K562 (cell line): ENCODE data around the gene RUNX3. TPM values are rescaled to one million over a fixed set of nuclear protein-coding genes. Genes with fewer than 3 reads are reported as not detected.
A peak's percentile ranks its signal among the peaks of the same experiment; 100 is the strongest.

ENCODE experiments used
- ATAC-seq: fragments of 200-7000 bp; cut with Tn5 transposase; 3 replicates; pipeline ENCODE4 v1.9.1; 2020; ENCODE audit warnings: moderate library complexity
- BruUV-seq: library from RNA; stranded (reverse); fragments of 400-500 nt; replicated peaks from 2 replicates; lab custom pipeline; 2021; lab: Mats Ljungman, UMichigan
- CTCF ChIA-PET: fragments of 300-600 bp; formaldehyde crosslinking; extraction: SDS; loops from one replicate; lab custom pipeline; 2021; ENCODE audit warnings: low intra/inter-chr PET ratio; lab: Yijun Ruan, JAX
- POLR2A ChIA-PET: fragments of 300-600, 350-650 bp; sonication (Branson Sonifier 250); formaldehyde crosslinking; extraction: SDS; loops from one replicate; lab custom pipeline; 2021; ENCODE audit warnings: antibody characterized with exemption, inconsistent platforms; lab: Yijun Ruan, JAX
- DNase-seq, 4 experiments: peaks; one replicate each; pipeline versions ENCODE4 v3.0.0 to v3.0.0-alpha.2; 2011 to 2018; ENCODE audit warnings: low spot score in 3 of 4, mixed read lengths in 3 of 4; ENCODE audit errors: extremely low read depth in 1 of 4
- FAIRE-seq: peaks from 2 replicates; lab custom pipeline; 2011; peaks lifted over from hg19 to GRCh38; lab: Jason Lieb, UNC
- H2AFZ ChIP-seq: 2 replicates; pipeline ENCODE4 v1.6.0; 2011; ENCODE audit warnings: low read depth, low read length, control low read depth, inconsistent platforms
- H3K27ac ChIP-seq: fragments of 200-600 bp; 3 replicates; pipeline ENCODE4 v1.8.0; 2011; ENCODE audit warnings: low read depth, mild to moderate bottlenecking, control low read depth, inconsistent platforms, low read length, moderate library complexity, mixed read lengths; ENCODE audit errors: extremely low read depth
- H3K27me3 ChIP-seq, 2 experiments: fragments of 300-600 bp in 1 of 2; 2 replicates in 1 of 2; 3 replicates in 1 of 2; pipeline versions ENCODE4 v1.6.0 to v1.8.0; 2011; ENCODE audit warnings: inconsistent platforms in 2 of 2, low read length in 2 of 2, mild to moderate bottlenecking in 1 of 2, mixed read lengths in 1 of 2, moderate library complexity in 1 of 2; ENCODE audit not compliant: control insufficient read depth in 2 of 2, insufficient read depth in 2 of 2
- H3K36me3 ChIP-seq: fragments of 300-600 bp; 3 replicates; pipeline ENCODE4 v1.8.0; 2011; ENCODE audit warnings: mild to moderate bottlenecking, low read length, inconsistent platforms; ENCODE audit not compliant: control insufficient read depth, insufficient read depth
- H3K4me1 ChIP-seq, 2 experiments: fragments of 200-600 bp in 1 of 2; replicated peaks in 1 of 2; 2 replicates in 1 of 2; 3 replicates in 1 of 2; pipeline versions ENCODE4 v1.5.1 to v1.8.0; 2011; ENCODE audit warnings: inconsistent platforms in 2 of 2, low read length in 2 of 2, mild to moderate bottlenecking in 1 of 2, mixed read lengths in 1 of 2, moderate library complexity in 1 of 2; ENCODE audit not compliant: control insufficient read depth in 2 of 2, insufficient read depth in 2 of 2
- H3K4me2 ChIP-seq: 2 replicates; pipeline ENCODE4 v1.6.1; 2011; ENCODE audit warnings: low read length, control low read depth, inconsistent platforms, mixed read lengths; ENCODE audit not compliant: insufficient read depth
- H3K4me3 ChIP-seq: fragments of 200-600 bp; sonication (generic), shearing (Covaris generic); 2 replicates; pipeline ENCODE4 v1.5.1; 2016; ENCODE audit warnings: control low read depth, inconsistent platforms
- H3K79me2 ChIP-seq: fragments of 200-600 bp; 3 replicates; pipeline ENCODE4 v1.8.0; 2011; ENCODE audit warnings: low read length, inconsistent platforms; ENCODE audit not compliant: control insufficient read depth, insufficient read depth
- H3K9ac ChIP-seq, 2 experiments: 2 replicates each; pipeline versions ENCODE4 v1.6.0 to v1.6.1; 2011; ENCODE audit warnings: low read depth in 2 of 2, low read length in 2 of 2, control low read depth in 1 of 2, inconsistent platforms in 1 of 2, mild to moderate bottlenecking in 1 of 2, mixed read lengths in 1 of 2; ENCODE audit not compliant: insufficient read depth in 1 of 2
- H3K9me1 ChIP-seq: one replicate; pipeline ENCODE4 v1.6.0; 2011; ENCODE audit warnings: inconsistent platforms, mild to moderate bottlenecking, low read length, moderate library complexity; ENCODE audit not compliant: control insufficient read depth, insufficient read depth
- H3K9me3 ChIP-seq: replicated peaks from 2 replicates; pipeline ENCODE4 v1.5.1; 2011; ENCODE audit warnings: low read depth, low read length, inconsistent platforms; ENCODE audit not compliant: control insufficient read depth, insufficient read depth
- H4K20me1 ChIP-seq: replicated peaks from 2 replicates; pipeline ENCODE4 v1.6.1; 2011; ENCODE audit warnings: low read length, inconsistent platforms, mixed read lengths; ENCODE audit not compliant: control insufficient read depth, insufficient read depth
- MYC ChIP-seq, 2 experiments: fragments of 250-450 bp in 1 of 2; sonication (Bioruptor Pico) in 1 of 2; IDR thresholded peaks; 2 replicates each; pipeline versions ENCODE4 v1.5.1 to v1.6.1; 2012 to 2021; ENCODE audit warnings: low read depth in 2 of 2, borderline replicate concordance in 1 of 2, improper control_type of control experiment in 1 of 2, low read length in 1 of 2, mild to moderate bottlenecking in 1 of 2, moderate library complexity in 1 of 2
- ZNF512 ChIP-seq: IDR thresholded peaks from 2 replicates; pipeline ENCODE4 v1.6.1; 2016; ENCODE audit warnings: missing genetic modification characterization, missing compliant biosample characterization
- WGBS: fragments of 100-300 bp; shearing (Covaris generic); methylation state at CpG from one replicate; pipeline ENCODE4 v1.1.6; 2016; ENCODE audit warnings: low coverage, mixed read lengths; ENCODE audit not compliant: insufficient coverage; ENCODE audit errors: missing lambda C conversion rate; 5-methylcytosine and 5-hydroxymethylcytosine counted together
- in situ Hi-C: fragments of 300-500 bp; cut with MboI; formaldehyde crosslinking; loops from 4 replicates; pipeline ENCODE4 v1.15.0; 2018; ENCODE audit warnings: inconsistent platforms, mixed read lengths
- intact Hi-C: fragments of 100-400 bp; cut with micrococcal nuclease; formaldehyde crosslinking; loops from 2 replicates; pipeline ENCODE4 v1.14.2; 2022
- polyA plus RNA-seq, 8 experiments: library from polyadenylated mRNA; depleted of rRNA in 4 of 8; stranded (reverse) in 5 of 8; unstranded in 3 of 8; fragments of >200 nt; fragmentation: Nextera tagmentation in 2 of 8; fragmentation: Illumina TruSeq in 1 of 8; extraction: Ambion mirVana in 2 of 8; extraction: Trizol in 1 of 8; gene quantifications; 2 replicates each; pipeline versions ENCODE4 v1.2.1 to v1.2.3, GENCODE V29; 2011 to 2014; ENCODE audit warnings: inconsistent platforms in 1 of 8, missing spikeins in 1 of 8
- total RNA-seq, 7 experiments: library from RNA; depleted of rRNA in 6 of 7; stranded (reverse); fragments of >200 nt in 6 of 7; fragmentation: Illumina TruSeq in 2 of 7; extraction: Trizol in 2 of 7; gene quantifications; 2 replicates each; pipeline versions ENCODE4 v1.2.1 to v1.2.3, GENCODE V29; 2011 to 2021; ENCODE audit warnings: low replicate concordance in 1 of 7

Gene RUNX3
- total and polyA plus RNA-seq, 9 of the 15 experiments (the other 6 are each of a cell fraction or from before 2014, with no cell fraction given), result 0.01 to 0.64 (median 0.09) TPM

- H4K20me1 ChIP-seq, result peaks cover 5% of the 10 kb centered on the region; the same call in 1 of the 2 replicates
- no peak overlapping the region for H3K4me2 ChIP-seq
- H3K9me3 ChIP-seq, result no peaks in the 10 kb centered on the region
- no peaks in the 10 kb centered on the region for H3K36me3 ChIP-seq
- in situ Hi-C loops (no loop called here), intact Hi-C loops (loop anchor here (5.0 kb wide), 1 partner anchor 75 kb away; no protein-coding TSS in a partner anchor)
- FAIRE-seq (no peak), ATAC-seq (no peak), DNase-seq (no peak)
- H3K27ac ChIP-seq, result no peak overlapping the region
- 7% methylated on average over 9 of the region's 9 CpGs for WGBS
- H3K27me3 ChIP-seq, result peaks cover 61 to 79% of the 10 kb centered on the region in 2 experiments
- ChIA-PET POLR2A (interaction anchor here (0.6 to 1.2 kb wide), 3 partner anchors 9 to 177 kb away, joined by 3 to 4 read pairs (median 3); no protein-coding TSS in a partner anchor), CTCF (interaction anchor here (0.6 kb wide), 1 partner anchor 72 kb away, joined by 6 read pairs; no protein-coding TSS in a partner anchor)
- H3K9me1 ChIP-seq, result no peaks in the 10 kb centered on the region
- H2AFZ ChIP-seq, result no peak overlapping the region
- peaks cover 0 to 3% of the 10 kb centered on the region in 2 experiments; a peak in 1 of 5 replicates for H3K4me1 ChIP-seq
- H3K79me2 ChIP-seq, result no peaks in the 10 kb centered on the region
- TF ChIP-seq ZNF512 (tag) (peak; percentile 77), MYC (IDR thresholded peaks at IDR 0.05; ENCODE audit: low read depth, low read length) (no peak), MYC (CRISPR knock-in tag; IDR thresholded peaks at IDR 0.05; ENCODE audit: borderline replicate concordance, low read depth) (no peak)
- no TSS peak for BruUV-seq
- H3K4me3 ChIP-seq, result no peak overlapping the region
- no peak overlapping the region for H3K9ac ChIP-seq
Measured at GRCh38 chr1:24921938-24922662, 8.0 kb downstream of the RUNX3 start.
